ENCODE results near the gene CNIH3.

GRCh38 chr1:224704107-224704735 lies 88.1 kb downstream of the CNIH3 start:
- TF ChIP-seq CTCF (IDR thresholded peaks at IDR 0.05) (no peak), POLR2A (IDR thresholded peaks at IDR 0.05) (no peak)
